HCT116 (cell line): Measurements from ENCODE around the gene FAM90A1. TPM values are rescaled to one million over a fixed set of nuclear protein-coding genes. Genes with fewer than 3 reads are reported as not detected.
"Not testable (repeated sequence)": the region's sequence is repeated elsewhere in the genome, so short reads cannot be mapped to it uniquely, and the experiment has no call there.

Experiments used
- ATAC-seq: fragments of 200-7000 bp; cut with Tn5 transposase; 2 replicates; pipeline ENCODE4 v1.9.1; 2020; ENCODE audit warnings: mild to moderate bottlenecking, moderate library complexity
- BruUV-seq: library from RNA; stranded (reverse); fragments of 400-500 nt; replicated peaks from 2 replicates; lab custom pipeline; 2021; lab: Mats Ljungman, UMichigan
- CTCF ChIA-PET: fragments of 300-600 bp; sonication (Branson Sonifier 250); formaldehyde crosslinking; loops from one replicate; lab custom pipeline; 2021; ENCODE audit warnings: antibody characterized with exemption; lab: Charles Lee
- POLR2A ChIA-PET: fragments of 300-600, 350-600 bp; sonication (Branson Sonifier 250); formaldehyde crosslinking; loops from one replicate; lab custom pipeline; 2021; ENCODE audit warnings: antibody characterized with exemption; lab: Charles Lee
- RAD21 ChIA-PET, 2 experiments: fragments of 300-600 bp; sonication (Branson Sonifier 250); formaldehyde crosslinking; loops; one replicate each; lab custom pipeline; 2023; ENCODE audit warnings: low total read pairs in 2 of 2; ENCODE audit not compliant: uncharacterized antibody in 2 of 2, unreplicated experiment in 2 of 2, low non-redundant PET in 1 of 2; lab: Charles Lee
- DNase-seq: peaks from one replicate; pipeline ENCODE4 v3.0.0-alpha.2; 2010; ENCODE audit warnings: low read depth, low spot score
- H2AFZ ChIP-seq: fragments of 200-600 bp; shearing (Covaris generic), sonication (generic); 2 replicates; pipeline ENCODE4 v1.6.1; 2017; ENCODE audit warnings: low read depth, mixed run types, mixed read lengths, antibody characterized with exemption, low read length; ENCODE audit not compliant: poor library complexity, severe bottlenecking
- H3K27ac ChIP-seq: 2 replicates; pipeline ENCODE4 v1.5.1; 2012; ENCODE audit warnings: low read depth, low read length
- H3K27me3 ChIP-seq: fragments of 200-600 bp; sonication (generic); 2 replicates; pipeline ENCODE4 v1.6.1; 2016; ENCODE audit warnings: mixed run types, low read length, mixed read lengths; ENCODE audit not compliant: insufficient read depth
- H3K36me3 ChIP-seq, 2 experiments: fragments of 200-500 bp in 1 of 2; fragments of 200-600 bp in 1 of 2; sonication (Bioruptor generic) in 1 of 2; sonication (generic) in 1 of 2; 2 replicates each; pipeline versions ENCODE4 v1.5.1 to v1.6.1; 2014 to 2016; ENCODE audit warnings: low read length in 2 of 2, inconsistent platforms in 1 of 2, mixed read lengths in 1 of 2, mixed run types in 1 of 2; ENCODE audit not compliant: insufficient read depth in 2 of 2, control insufficient read depth in 1 of 2
- H3K4me1 ChIP-seq, 2 experiments: fragments of 200-600 bp in 1 of 2; sonication (generic) in 1 of 2; 2 replicates each; pipeline versions ENCODE4 v1.5.1 to v1.6.1; 2012 to 2017; ENCODE audit warnings: low read length in 2 of 2, inconsistent platforms in 1 of 2, mild to moderate bottlenecking in 1 of 2, mixed read lengths in 1 of 2, mixed run types in 1 of 2, moderate library complexity in 1 of 2; ENCODE audit not compliant: insufficient read depth in 2 of 2, control insufficient read depth in 1 of 2
- H3K4me2 ChIP-seq: fragments of 200-600 bp; sonication (generic); 2 replicates; pipeline ENCODE4 v1.6.1; 2017; ENCODE audit warnings: mixed run types, low read length, mixed read lengths
- H3K4me3 ChIP-seq, 2 experiments: fragments of 200-600 bp in 1 of 2; sonication (generic) in 1 of 2; replicated peaks in 1 of 2; 2 replicates each; pipeline ENCODE4 v1.5.1; 2011 to 2016; ENCODE audit warnings: low read length in 2 of 2, control low read depth in 1 of 2, low read depth in 1 of 2, mild to moderate bottlenecking in 1 of 2, mixed read lengths in 1 of 2, mixed run types in 1 of 2
- H3K79me2 ChIP-seq: fragments of 200-600 bp; sonication (generic); 2 replicates; pipeline ENCODE4 v1.6.1; 2017; ENCODE audit warnings: mild to moderate bottlenecking, mixed run types, low read length, moderate library complexity, mixed read lengths; ENCODE audit not compliant: insufficient read depth
- H3K9ac ChIP-seq: fragments of 200-600 bp; sonication (generic); 2 replicates; pipeline ENCODE4 v1.6.1; 2016; ENCODE audit warnings: low read length, mixed read lengths
- H3K9me2 ChIP-seq: fragments of 200-600 bp; sonication (generic), shearing (Covaris generic); 2 replicates; pipeline ENCODE4 v1.6.1; 2017; ENCODE audit warnings: mixed run types, mild to moderate bottlenecking, moderate library complexity; ENCODE audit not compliant: insufficient read depth
- H3K9me3 ChIP-seq, 2 experiments: fragments of 200-500 bp in 1 of 2; fragments of 200-600 bp in 1 of 2; sonication (Bioruptor generic) in 1 of 2; sonication (generic) in 1 of 2; 2 replicates each; pipeline ENCODE4 v1.6.1; 2014 to 2017; ENCODE audit warnings: low read length in 2 of 2, mixed read lengths in 2 of 2, inconsistent platforms in 1 of 2, low read depth in 1 of 2, mild to moderate bottlenecking in 1 of 2, mixed run types in 1 of 2, moderate library complexity in 1 of 2; ENCODE audit not compliant: control insufficient read depth in 1 of 2, insufficient read depth in 1 of 2
- H4K20me1 ChIP-seq: fragments of 200-600 bp; sonication (generic), shearing (Covaris generic); 2 replicates; pipeline ENCODE4 v1.6.1; 2017; ENCODE audit warnings: mixed run types, mild to moderate bottlenecking, moderate library complexity; ENCODE audit not compliant: insufficient read depth
- EGR1 ChIP-seq: IDR thresholded peaks from 2 replicates; pipeline ENCODE4 v1.6.1; 2012; ENCODE audit warnings: low read depth
- POLR2AphosphoS5 ChIP-seq: IDR thresholded peaks from 2 replicates; pipeline ENCODE4 v1.6.1; 2011; ENCODE audit warnings: mild to moderate bottlenecking, low read depth, low read length, moderate library complexity
- YY1 ChIP-seq: IDR thresholded peaks from 2 replicates; pipeline ENCODE4 v1.6.1; 2011; ENCODE audit warnings: low read length, low read depth, moderate library complexity, mild to moderate bottlenecking; ENCODE audit not compliant: insufficient replicate concordance; ENCODE audit errors: extremely low read depth
- ZFX ChIP-seq: fragments of 450-650 bp; IDR thresholded peaks from 2 replicates; pipeline ENCODE4 v1.6.1; 2017
- intact Hi-C: fragments of 100-400 bp; cut with micrococcal nuclease; formaldehyde crosslinking; loops from 2 replicates; pipeline ENCODE4 v1.10.0; 2022
- total RNA-seq: library from RNA; stranded (reverse); gene quantifications from one replicate; pipeline ENCODE4 v1.2.1, GENCODE V29; 2021; ENCODE audit not compliant: unreplicated experiment

FAM90A1 gene
- total RNA-seq, 1 experiment from 2014 or later, result 0.64 TPM

DNA sequence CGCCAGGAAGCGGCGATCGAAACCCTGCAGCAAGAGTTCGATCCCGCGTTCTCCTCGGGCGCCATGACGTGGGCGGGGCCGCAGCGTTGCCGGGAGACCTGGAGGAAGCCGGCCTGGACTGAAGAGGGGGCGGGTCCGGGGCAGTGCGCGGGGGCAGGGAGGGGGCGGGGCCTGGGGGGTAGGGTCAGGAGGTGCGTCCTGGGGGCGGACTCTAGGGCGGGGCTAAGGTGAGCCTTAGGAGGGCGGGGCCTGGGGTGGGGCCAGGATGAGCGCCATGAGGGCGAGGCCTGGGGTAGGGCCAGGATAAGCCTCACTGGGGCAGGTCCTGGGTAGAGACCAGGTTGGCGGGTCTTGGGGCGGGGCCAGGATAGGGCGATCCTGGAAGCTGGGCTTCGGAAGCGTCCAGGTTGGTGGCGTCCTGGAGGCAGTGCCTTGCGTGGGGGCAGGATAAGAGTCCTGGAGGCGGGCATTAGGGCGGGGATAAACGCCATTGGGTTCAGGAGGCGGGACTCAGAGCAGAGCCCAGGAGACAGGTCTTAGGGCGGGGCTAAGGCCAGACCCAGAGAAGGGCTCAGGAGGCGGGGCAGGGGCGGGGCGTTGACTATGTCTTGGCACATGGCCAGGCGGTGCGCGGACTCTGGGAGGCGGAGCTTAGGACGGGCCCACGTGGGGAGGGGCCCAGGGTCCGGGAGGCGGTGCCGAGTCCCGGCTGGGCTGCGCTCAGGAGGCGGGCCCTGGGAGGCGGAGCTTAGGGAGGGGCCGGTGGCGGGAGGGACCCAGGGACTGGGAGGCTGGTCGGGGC, 15.7 kb upstream of the FAM90A1 start:
- intact Hi-C loops, H3K9me3 ChIP-seq, H4K20me1 ChIP-seq, POLR2A ChIA-PET, H2AFZ ChIP-seq, H3K9me2 ChIP-seq, H3K79me2 ChIP-seq, H3K36me3 ChIP-seq, H3K27me3 ChIP-seq, BruUV-seq: not testable (repeated sequence)
- peak; percentile 100 for ATAC-seq
- Histone ChIP-seq H3K9ac (peak overlapping the region; percentile 92), H3K4me1 (peaks cover 8 to 35% of the 10 kb centered on the region in 2 experiments), H3K27ac (peak overlapping the region; percentile 74), H3K4me2 (peak overlapping the region; percentile 88), H3K4me3 (peak overlapping the region; percentile 71 to 80)
- CTCF ChIA-PET, result interaction anchor here (0.6 to 1.3 kb wide), 2 partner anchors 12 to 822 kb away, joined by 4 to 5 read pairs; no protein-coding TSS in a partner anchor
- TF ChIP-seq EGR1, result peak; percentile 70
- peak; percentile 89 for TF ChIP-seq YY1
- peak; percentile 71 for TF ChIP-seq POLR2AphosphoS5
- TF ChIP-seq, all 23 proteins: peak for 3; not testable (repeated sequence) for 20
- RAD21 ChIA-PET, result not testable (repeated sequence)
- DNase-seq, result peak; percentile 86

- peak overlapping the region; percentile 74 for H3K27ac ChIP-seq
These were observed 15.1 kb upstream of the FAM90A1 start for GRCh38 chr12:8242622-8242879.

More at GRCh38 chr12:8242622-8242879, 15.1 kb upstream of the FAM90A1 start:
- H3K4me3 ChIP-seq, result peak overlapping the region; percentile 71 to 80
- H3K27me3 ChIP-seq, H4K20me1 ChIP-seq, intact Hi-C loops, H3K36me3 ChIP-seq, POLR2A ChIA-PET, H2AFZ ChIP-seq, H3K9me2 ChIP-seq, H3K79me2 ChIP-seq, DNase-seq, RAD21 ChIA-PET, H3K9me3 ChIP-seq, BruUV-seq: not testable (repeated sequence)
- TF ChIP-seq ZFX, result peak; percentile 52; the same call in 1 of the 2 replicates
- ATAC-seq, result 0 out of 2 replicates have a peak, but pooled peaks have one; percentile 3
- H3K4me2 ChIP-seq, result peak overlapping the region; percentile 88
- H3K4me1 ChIP-seq, result peaks cover 8 to 35% of the 10 kb centered on the region in 2 experiments
- CTCF ChIA-PET, result interaction anchor here (1.3 kb wide), 1 partner anchor 11 kb away, joined by 5 read pairs; no protein-coding TSS in a partner anchor
- H3K9ac ChIP-seq, result peak overlapping the region; percentile 92
